D721Med (cell line): ENCODE results near the gene MRPS2.

ENCODE experiments used
- DNase-seq: peaks from one replicate; pipeline ENCODE4 v3.0.0; 2011; ENCODE audit warnings: low spot score; ENCODE audit not compliant: insufficient read length
- FAIRE-seq: peaks from 2 replicates; lab custom pipeline; 2011; peaks lifted over from hg19 to GRCh38; lab: Jason Lieb, UNC
- TF ChIP-seq, protein P1 (sequence below): IDR thresholded peaks from 2 replicates; pipeline ENCODE4 v1.5.1; 2012; ENCODE audit warnings: mild to moderate bottlenecking, control low read depth; ENCODE audit not compliant: insufficient read depth; ENCODE audit errors: missing control alignments

Gene MRPS2

DNA sequence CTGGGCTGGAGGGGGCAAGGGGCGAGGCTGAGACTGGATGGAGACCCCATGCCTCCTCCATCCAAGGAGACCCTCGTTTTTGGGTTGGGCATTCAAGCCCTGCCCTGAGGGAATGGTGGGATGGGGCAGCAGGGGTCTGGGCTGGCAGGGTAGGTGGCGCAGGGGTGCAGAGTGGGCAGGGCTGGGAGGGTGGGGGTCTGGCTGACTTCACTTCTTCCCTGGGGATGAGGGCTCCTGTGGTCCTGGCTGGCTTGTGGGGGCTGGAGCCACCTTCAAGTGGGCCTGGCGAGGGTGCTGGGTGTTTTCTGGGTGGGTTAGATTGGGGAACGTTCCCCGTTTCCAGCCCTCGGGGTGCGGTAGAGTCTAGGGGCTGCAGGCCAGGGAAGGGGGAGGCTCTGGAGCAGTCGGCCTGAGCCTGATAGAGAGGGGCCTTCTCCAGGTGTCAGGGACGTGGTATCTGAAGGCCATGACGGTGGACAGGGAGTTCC lies 21.2 kb downstream of the MRPS2 start:
- TF ChIP-seq, protein P1, sequence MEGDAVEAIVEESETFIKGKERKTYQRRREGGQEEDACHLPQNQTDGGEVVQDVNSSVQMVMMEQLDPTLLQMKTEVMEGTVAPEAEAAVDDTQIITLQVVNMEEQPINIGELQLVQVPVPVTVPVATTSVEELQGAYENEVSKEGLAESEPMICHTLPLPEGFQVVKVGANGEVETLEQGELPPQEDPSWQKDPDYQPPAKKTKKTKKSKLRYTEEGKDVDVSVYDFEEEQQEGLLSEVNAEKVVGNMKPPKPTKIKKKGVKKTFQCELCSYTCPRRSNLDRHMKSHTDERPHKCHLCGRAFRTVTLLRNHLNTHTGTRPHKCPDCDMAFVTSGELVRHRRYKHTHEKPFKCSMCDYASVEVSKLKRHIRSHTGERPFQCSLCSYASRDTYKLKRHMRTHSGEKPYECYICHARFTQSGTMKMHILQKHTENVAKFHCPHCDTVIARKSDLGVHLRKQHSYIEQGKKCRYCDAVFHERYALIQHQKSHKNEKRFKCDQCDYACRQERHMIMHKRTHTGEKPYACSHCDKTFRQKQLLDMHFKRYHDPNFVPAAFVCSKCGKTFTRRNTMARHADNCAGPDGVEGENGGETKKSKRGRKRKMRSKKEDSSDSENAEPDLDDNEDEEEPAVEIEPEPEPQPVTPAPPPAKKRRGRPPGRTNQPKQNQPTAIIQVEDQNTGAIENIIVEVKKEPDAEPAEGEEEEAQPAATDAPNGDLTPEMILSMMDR, result no peak
- DNase-seq (no peak), FAIRE-seq (no peak)

DNA sequence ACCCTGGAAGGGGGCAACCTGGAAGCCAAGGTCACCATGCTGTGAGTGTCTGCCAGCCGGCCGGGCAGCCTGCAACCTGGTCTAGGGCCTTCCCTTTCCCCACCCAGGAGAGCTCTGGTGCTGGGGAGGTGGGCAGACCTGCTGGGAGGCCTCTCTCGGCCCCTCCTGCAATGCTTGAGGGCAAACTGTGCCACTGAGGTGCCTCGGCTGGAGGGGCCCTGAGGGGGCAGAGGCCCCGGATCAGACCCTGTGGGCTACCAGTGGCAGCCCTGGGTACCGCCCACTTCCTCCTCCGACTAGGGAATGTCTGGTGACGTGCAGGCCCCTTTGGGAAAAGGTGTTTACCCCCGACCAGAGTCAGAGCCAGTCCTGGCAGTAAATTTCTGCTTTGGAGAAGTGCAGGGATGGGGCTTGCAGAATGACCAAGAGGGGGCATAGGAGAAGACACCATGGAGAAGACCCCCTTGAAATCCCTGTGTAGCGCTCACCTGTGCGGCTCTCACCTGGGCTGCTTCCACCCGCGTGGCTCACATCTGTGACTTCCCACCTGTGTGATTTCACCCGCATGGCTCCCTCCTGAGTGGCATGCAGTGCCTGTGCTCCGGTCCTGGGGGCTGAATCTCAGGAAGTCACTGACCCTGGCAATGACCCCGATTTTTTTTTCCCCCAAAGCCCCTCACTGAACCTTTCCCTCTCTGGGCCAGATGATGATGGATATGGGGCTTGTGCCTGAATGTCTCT lies 21.8 kb downstream of the MRPS2 start:
- TF ChIP-seq, protein P1, result no peak
- no peak for FAIRE-seq

DNA sequence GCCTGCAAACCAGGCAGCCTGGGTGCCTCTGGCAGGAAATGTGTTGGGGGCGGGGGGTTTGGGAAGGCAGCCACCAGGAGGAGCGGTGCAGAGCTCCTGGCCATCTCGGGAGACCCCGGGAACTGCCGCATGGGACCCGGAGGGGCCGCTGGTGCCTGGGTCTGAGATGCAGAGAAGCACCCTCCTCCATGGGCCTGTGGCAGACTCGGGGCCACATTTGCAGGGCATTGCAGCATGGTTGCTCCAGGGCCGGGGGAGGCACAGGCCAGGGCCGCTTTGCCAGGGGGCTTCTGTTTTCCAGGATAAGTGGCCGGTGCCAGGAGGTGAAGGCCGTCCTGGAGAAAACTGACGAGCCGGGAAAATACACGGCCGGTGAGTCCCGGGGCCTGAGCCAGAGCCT lies 22.4 kb downstream of the MRPS2 start:
- DNase-seq (no peak), FAIRE-seq (no peak)
- TF ChIP-seq, protein P1, result no peak

More for the DNA sequence above, 21.8 kb downstream of the MRPS2 start:
- DNase-seq, result no peak

DNA sequence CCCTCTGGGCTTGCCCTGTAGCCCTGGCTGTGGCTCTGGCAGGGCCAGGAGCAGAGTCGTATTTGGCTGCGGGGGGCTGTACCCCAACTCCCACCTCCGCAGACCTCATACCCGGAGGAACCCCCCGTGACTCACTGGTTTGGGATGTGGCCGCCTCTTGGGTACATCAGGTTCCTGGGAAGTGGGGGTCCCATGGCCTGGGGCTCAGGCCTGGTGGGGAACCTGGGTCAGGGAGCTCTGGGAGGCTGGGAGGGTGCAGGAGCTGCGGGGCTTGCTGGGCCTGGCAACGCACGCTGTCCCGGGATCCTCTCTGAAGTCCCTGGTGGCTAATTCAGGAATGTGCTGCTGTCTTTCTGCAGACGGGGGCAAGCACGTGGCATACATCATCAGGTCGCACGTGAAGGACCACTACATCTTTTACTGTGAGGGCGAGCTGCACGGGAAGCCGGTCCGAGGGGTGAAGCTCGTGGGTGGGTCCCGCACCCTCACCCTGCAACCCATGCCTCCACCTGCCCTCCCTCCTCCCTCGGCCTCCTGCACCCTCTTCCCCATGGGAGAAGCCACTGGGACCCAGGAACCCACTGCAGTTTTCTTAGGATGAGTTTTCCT lies 23.1 kb downstream of the MRPS2 start:
- FAIRE-seq, result no peak
- TF ChIP-seq, protein P1, result no peak

DNA sequence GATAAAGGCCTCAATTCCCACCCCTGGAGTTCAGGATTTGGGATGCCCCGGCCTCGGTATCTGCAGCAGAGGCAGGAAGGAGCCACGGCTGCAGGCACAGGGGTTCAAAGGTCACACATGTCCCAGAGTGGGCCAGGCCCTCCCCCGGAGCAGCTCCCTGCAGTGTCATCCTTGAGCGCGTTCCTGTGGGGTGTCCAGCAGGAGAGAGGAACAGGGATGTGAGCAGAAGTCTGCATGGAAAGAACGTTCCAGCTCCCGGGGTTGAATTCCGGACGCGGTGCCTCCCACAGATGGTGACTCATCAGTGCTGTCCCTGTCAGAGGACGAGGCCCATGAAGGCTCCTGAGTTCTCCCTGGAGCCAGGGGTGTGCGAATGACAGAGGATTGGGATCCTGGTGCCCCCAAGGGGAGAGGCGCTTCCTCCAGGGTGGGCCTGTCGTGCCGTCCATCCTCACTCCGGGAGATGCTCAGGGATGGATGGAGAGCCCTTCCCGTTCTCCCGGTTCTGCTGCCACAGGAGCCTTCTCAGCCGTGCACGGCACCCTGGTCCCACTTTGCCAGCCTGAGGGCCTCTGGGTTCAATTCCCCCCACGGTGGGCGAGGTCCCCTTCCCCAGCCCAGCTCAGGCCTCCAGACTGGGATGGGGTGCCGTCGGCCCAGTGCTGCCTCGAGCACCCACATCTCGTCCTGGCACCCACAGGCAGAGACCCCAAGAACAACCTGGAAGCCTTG lies 23.8 kb downstream of the MRPS2 start:
- FAIRE-seq (no peak), DNase-seq (no peak)
- TF ChIP-seq, protein P1, result no peak

More for the DNA sequence above, 23.1 kb downstream of the MRPS2 start:
- no peak for DNase-seq

DNA sequence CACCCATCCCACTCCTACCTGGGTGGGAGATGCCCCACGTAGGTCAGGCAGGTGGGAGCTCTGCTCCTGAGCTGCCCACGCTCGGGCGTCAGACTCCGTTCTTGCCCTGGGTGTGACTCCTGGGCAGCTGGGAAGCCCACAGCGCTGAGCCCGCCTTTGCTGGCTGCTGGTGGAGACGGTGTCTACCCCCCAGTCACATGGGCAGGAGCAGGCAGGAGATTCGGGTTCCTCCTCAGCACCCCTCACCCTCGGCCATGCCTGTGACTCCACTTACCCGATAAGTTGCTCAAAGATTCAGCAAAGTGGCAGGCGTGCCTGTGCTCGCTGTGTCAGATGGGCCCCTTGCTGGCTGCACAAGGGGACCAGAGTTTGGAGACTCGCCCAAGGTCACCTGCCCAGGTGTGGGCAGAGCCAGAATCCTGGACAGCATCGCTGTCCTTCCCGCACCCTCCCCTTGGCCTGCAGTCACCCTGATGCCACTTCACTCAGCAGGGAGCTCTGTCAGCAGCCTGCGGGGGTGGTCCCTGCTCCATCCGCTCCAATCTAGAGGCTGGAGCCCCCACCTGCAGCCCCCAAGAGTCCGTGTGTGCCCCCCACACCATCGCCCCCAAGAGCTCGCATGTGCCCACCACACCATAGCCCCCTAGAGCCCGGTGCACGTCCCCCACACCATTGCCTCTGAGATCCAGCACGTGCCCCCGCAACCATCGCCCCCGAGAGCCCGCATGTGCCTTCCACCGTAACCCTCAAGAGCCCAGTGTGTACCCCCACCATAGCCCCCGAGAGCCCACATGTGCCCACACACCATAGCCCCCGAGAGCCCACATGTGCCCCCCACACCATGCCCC lies 25.0 kb downstream of the MRPS2 start:
- FAIRE-seq, result no peak
- DNase-seq, result no peak
- TF ChIP-seq, protein P1, result no peak
